GM23248 (cell line): Measurements from ENCODE around the gene FAM168A. TPM values are rescaled to one million over a fixed set of nuclear protein-coding genes. Genes with fewer than 3 reads are reported as not detected.

ENCODE experiments used
- DNase-seq: peaks from one replicate; pipeline ENCODE4 v3.0.0-alpha.2; 2015
- H2AFZ ChIP-seq: fragments of 200-600 bp; sonication (generic); 2 replicates; pipeline ENCODE4 v1.6.1; 2016; ENCODE audit warnings: antibody characterized with exemption
- H3F3A ChIP-seq: fragments of 200-600 bp; sonication (generic); 2 replicates; pipeline ENCODE4 v1.6.1; 2016; ENCODE audit warnings: mild to moderate bottlenecking, antibody characterized with exemption, mixed run types; ENCODE audit not compliant: insufficient read depth
- H3K27ac ChIP-seq: fragments of 200-600 bp; sonication (generic); 2 replicates; pipeline ENCODE4 v1.5.1; 2016; ENCODE audit warnings: mild to moderate bottlenecking
- H3K27me3 ChIP-seq: fragments of 200-600 bp; sonication (generic); replicated peaks from 2 replicates; pipeline ENCODE4 v1.6.1; 2016; ENCODE audit warnings: mild to moderate bottlenecking; ENCODE audit not compliant: insufficient read depth
- H3K36me3 ChIP-seq: fragments of 200-600 bp; sonication (generic); 2 replicates; pipeline ENCODE4 v1.6.1; 2016; ENCODE audit warnings: low read depth, mild to moderate bottlenecking
- H3K4me1 ChIP-seq: fragments of 200-600 bp; sonication (generic); 2 replicates; pipeline ENCODE4 v1.6.1; 2016; ENCODE audit warnings: mild to moderate bottlenecking; ENCODE audit not compliant: insufficient read depth
- H3K4me2 ChIP-seq: fragments of 200-600 bp; sonication (generic); one replicate; pipeline ENCODE4 v1.6.1; 2016; ENCODE audit warnings: mild to moderate bottlenecking; ENCODE audit not compliant: unreplicated experiment
- H3K4me3 ChIP-seq: fragments of 200-600 bp; sonication (generic); 2 replicates; pipeline ENCODE4 v1.5.1; 2016; ENCODE audit warnings: mild to moderate bottlenecking
- H3K79me2 ChIP-seq: fragments of 200-600 bp; sonication (generic); 2 replicates; pipeline ENCODE4 v1.6.1; 2016; ENCODE audit warnings: mild to moderate bottlenecking; ENCODE audit not compliant: insufficient read depth
- H3K9ac ChIP-seq: fragments of 200-600 bp; sonication (generic); 2 replicates; pipeline ENCODE4 v1.6.1; 2016; ENCODE audit warnings: mild to moderate bottlenecking
- H3K9me2 ChIP-seq: fragments of 200-600 bp; sonication (generic); 2 replicates; pipeline ENCODE4 v1.6.1; 2016; ENCODE audit warnings: mixed run types, mild to moderate bottlenecking, moderate library complexity; ENCODE audit not compliant: insufficient read depth
- H3K9me3 ChIP-seq: fragments of 200-600 bp; sonication (generic); one replicate; pipeline ENCODE4 v1.6.1; 2017; ENCODE audit warnings: low read depth
- H4K20me1 ChIP-seq: fragments of 200-600 bp; sonication (generic); 2 replicates; pipeline ENCODE4 v1.6.0; 2016; ENCODE audit not compliant: insufficient read depth
- EZH2 ChIP-seq: fragments of 200-600 bp; sonication (generic); IDR thresholded peaks from 2 replicates; pipeline ENCODE4 v1.6.1; 2018; ENCODE audit warnings: antibody characterized with exemption, mild to moderate bottlenecking; ENCODE audit not compliant: insufficient read depth, poor library complexity, severe bottlenecking
- EZH2phosphoT487 ChIP-seq: fragments of 200-600 bp; sonication (generic); IDR thresholded peaks from 2 replicates; pipeline ENCODE4 v1.6.1; 2018; ENCODE audit warnings: antibody characterized with exemption, moderate library complexity, mild to moderate bottlenecking, low read depth; ENCODE audit not compliant: insufficient read depth
- WGBS, 2 experiments: methylation state at CpG; one replicate each; pipeline ENCODE4 v1.1.6; 2015 to 2017; ENCODE audit warnings: low lambda C conversion rate in 2 of 2, low coverage in 1 of 2; ENCODE audit errors: missing lambda C conversion rate in 2 of 2; 5-methylcytosine and 5-hydroxymethylcytosine counted together
- in situ Hi-C: fragments of 300-500 bp; cut with MboI; formaldehyde crosslinking; loops from 2 replicates; pipeline ENCODE4 v1.15.0; 2020
- polyA plus RNA-seq: library from polyadenylated mRNA; unstranded; fragments of >200 nt; fragmentation: Nextera tagmentation; extraction: Ambion mirVana; gene quantifications from 2 replicates; pipeline ENCODE4 v1.2.1, GENCODE V29; 2016
- total RNA-seq: library from RNA; depleted of rRNA; stranded (reverse); fragments of >200 nt; shearing (Covaris generic); gene quantifications from 2 replicates; pipeline ENCODE4 v1.2.3, GENCODE V29; 2014

The FAM168A gene
- total and polyA plus RNA-seq, 2 experiments from 2014 or later = 9.1 to 26.4 TPM

- Histone ChIP-seq H3F3A (no peaks in the 10 kb centered on the region), H3K4me1 (no peaks in the 10 kb centered on the region), H4K20me1 (no peaks in the 10 kb centered on the region), H3K4me2 (no peak overlapping the region), H3K4me3 (no peak overlapping the region), H3K79me2 (no peaks in the 10 kb centered on the region), H3K27ac (no peak overlapping the region), H2AFZ (no peak overlapping the region), H3K27me3 (no peaks in the 10 kb centered on the region; the same call in 1 of the 2 replicates), H3K9me2 (no peaks in the 10 kb centered on the region), H3K36me3 (no peaks in the 10 kb centered on the region), H3K9me3 (no peaks in the 10 kb centered on the region), H3K9ac (no peak overlapping the region)
- no peak for TF ChIP-seq EZH2
- no peak for TF ChIP-seq EZH2phosphoT487
- DNase-seq = no peak
- in situ Hi-C loops = no loop called here
- WGBS, 2 experiments = 72 to 80% methylated on average over 5 of the region's 5 CpGs
These were observed 38.3 kb upstream of the FAM168A start for GRCh38 chr11:73636249-73636648.

GRCh38 chr11:73635721-73636120 lies 37.8 kb upstream of the FAM168A start:
- in situ Hi-C loops = no loop called here

GRCh38 chr11:73633999-73634398 lies 36.1 kb upstream of the FAM168A start:
- Histone ChIP-seq H3K9me3 (no peaks in the 10 kb centered on the region), H3K9ac (no peak overlapping the region), H3K27ac (no peak overlapping the region), H3K4me1 (no peaks in the 10 kb centered on the region), H3K79me2 (no peaks in the 10 kb centered on the region), H3K4me3 (no peak overlapping the region), H3K36me3 (no peaks in the 10 kb centered on the region), H3K9me2 (no peaks in the 10 kb centered on the region), H3F3A (no peaks in the 10 kb centered on the region), H3K27me3 (no peaks in the 10 kb centered on the region), H2AFZ (no peak overlapping the region), H3K4me2 (no peak overlapping the region), H4K20me1 (no peaks in the 10 kb centered on the region)
- WGBS, 2 experiments = 83 to 94% methylated on average over 2 of the region's 2 CpGs
- no peak for DNase-seq
- in situ Hi-C loops = no loop called here
- TF ChIP-seq EZH2phosphoT487 (no peak), EZH2 (no peak)

More at GRCh38 chr11:73635721-73636120, 37.8 kb upstream of the FAM168A start:
- Histone ChIP-seq H3K4me1 (no peaks in the 10 kb centered on the region), H3F3A (no peaks in the 10 kb centered on the region), H3K27me3 (no peaks in the 10 kb centered on the region; the same call in 1 of the 2 replicates), H3K9me3 (no peaks in the 10 kb centered on the region), H3K9me2 (no peaks in the 10 kb centered on the region), H3K36me3 (no peaks in the 10 kb centered on the region), H3K4me3 (no peak overlapping the region), H3K9ac (no peak overlapping the region), H4K20me1 (no peaks in the 10 kb centered on the region), H2AFZ (no peak overlapping the region), H3K27ac (no peak overlapping the region), H3K4me2 (no peak overlapping the region), H3K79me2 (no peaks in the 10 kb centered on the region)
- TF ChIP-seq EZH2phosphoT487 = no peak
- no peak for TF ChIP-seq EZH2
- no peak for DNase-seq
- 88 to 93% methylated on average over 5 of the region's 5 CpGs for WGBS, 2 experiments

DNA sequence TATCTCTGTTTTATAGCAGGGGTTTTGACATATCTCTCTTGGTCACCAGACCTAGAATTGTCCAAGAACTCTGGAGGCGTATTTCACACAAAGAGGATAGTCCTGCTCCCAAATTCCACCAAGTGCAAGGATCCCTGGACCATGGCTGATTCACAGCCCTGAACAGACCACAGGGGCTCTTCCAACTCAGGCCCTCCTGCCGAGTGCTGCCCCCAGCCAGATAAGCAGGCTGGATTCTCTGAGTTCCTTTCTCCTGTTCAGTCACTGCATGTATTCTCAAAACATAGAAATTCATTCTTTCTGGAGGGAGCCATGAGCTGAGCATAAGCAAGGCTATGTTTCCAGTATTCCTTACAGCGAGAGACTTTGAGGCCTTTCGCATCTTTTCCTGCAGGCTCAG lies 35.1 kb upstream of the FAM168A start:
- Histone ChIP-seq H3K27me3 (no peaks in the 10 kb centered on the region), H3K4me3 (no peak overlapping the region), H3K4me2 (no peak overlapping the region), H3K9me3 (no peaks in the 10 kb centered on the region), H3K9me2 (no peaks in the 10 kb centered on the region), H3K36me3 (no peaks in the 10 kb centered on the region), H3F3A (no peaks in the 10 kb centered on the region), H3K9ac (no peak overlapping the region), H3K4me1 (no peaks in the 10 kb centered on the region), H2AFZ (no peak overlapping the region), H3K79me2 (no peaks in the 10 kb centered on the region), H4K20me1 (no peaks in the 10 kb centered on the region), H3K27ac (no peak overlapping the region)
- WGBS, 2 experiments = 91 to 94% methylated on average over 4 of the region's 4 CpGs
- TF ChIP-seq EZH2phosphoT487 = no peak
- no peak for TF ChIP-seq EZH2
- in situ Hi-C loops = no loop called here
- DNase-seq = no peak

DNA sequence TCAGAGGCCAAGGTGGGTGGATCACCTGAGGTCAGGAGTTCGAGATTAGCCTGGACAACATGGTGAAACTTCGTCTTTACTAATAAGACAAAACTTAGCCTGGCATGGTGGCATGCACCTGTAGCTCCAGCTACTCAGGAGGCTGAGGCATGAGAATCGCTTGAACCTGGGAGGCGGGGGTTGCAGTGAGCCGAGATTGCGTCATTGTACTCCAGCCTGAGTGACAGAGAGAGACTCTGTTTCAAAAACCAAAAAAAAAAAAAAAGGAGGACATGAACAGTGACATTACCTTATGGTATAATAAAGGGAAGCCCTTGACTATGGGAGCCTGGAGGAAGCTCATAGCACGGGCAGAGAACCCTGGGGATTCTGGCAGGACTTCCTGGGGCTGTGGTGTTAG lies 32.0 kb upstream of the FAM168A start:
- TF ChIP-seq EZH2 (no peak), EZH2phosphoT487 (no peak)
- Histone ChIP-seq H3K27me3 (no peaks in the 10 kb centered on the region), H4K20me1 (no peaks in the 10 kb centered on the region), H3K9ac (no peak overlapping the region), H3K4me3 (no peak overlapping the region), H3K9me2 (no peaks in the 10 kb centered on the region), H3F3A (no peaks in the 10 kb centered on the region), H3K4me2 (no peak overlapping the region), H2AFZ (no peak overlapping the region), H3K36me3 (no peaks in the 10 kb centered on the region), H3K79me2 (no peaks in the 10 kb centered on the region), H3K4me1 (no peaks in the 10 kb centered on the region), H3K9me3 (no peaks in the 10 kb centered on the region), H3K27ac (no peak overlapping the region)
- in situ Hi-C loops = no loop called here
- DNase-seq = no peak
- WGBS, 2 experiments = 62 to 69% methylated on average over 7 of the region's 7 CpGs
